Upper lobe of left lung (tissue), 4 donors: ENCODE measurements around the gene KANSL1.

Experiments used
- CTCF ChIP-seq, 6 experiments: fragments of 450-650 bp in 4 of 6; fragments of 200-600 bp in 2 of 6; sonication (generic) in 2 of 6; IDR thresholded peaks; one replicate each; pipeline ENCODE4 v1.5.1; 2016 to 2019; ENCODE audit warnings: antibody characterized with exemption in 6 of 6
- POLR2A ChIP-seq, 4 donors: fragments of 450-650 bp; IDR thresholded peaks; one replicate each; pipeline ENCODE4 v1.5.1; 2016 to 2017; ENCODE audit warnings: antibody characterized with exemption in 4 of 4, mild to moderate bottlenecking in 2 of 4

GRCh38 chr17:46037722-46038255 lies 155.4 kb downstream of the KANSL1 start:
- no peak for TF ChIP-seq CTCF (IDR thresholded peaks at IDR 0.05)
- TF ChIP-seq POLR2A (IDR thresholded peaks at IDR 0.05): no peak
